ENCODE results near the gene MRPL41.

The MRPL41 gene

DNA sequence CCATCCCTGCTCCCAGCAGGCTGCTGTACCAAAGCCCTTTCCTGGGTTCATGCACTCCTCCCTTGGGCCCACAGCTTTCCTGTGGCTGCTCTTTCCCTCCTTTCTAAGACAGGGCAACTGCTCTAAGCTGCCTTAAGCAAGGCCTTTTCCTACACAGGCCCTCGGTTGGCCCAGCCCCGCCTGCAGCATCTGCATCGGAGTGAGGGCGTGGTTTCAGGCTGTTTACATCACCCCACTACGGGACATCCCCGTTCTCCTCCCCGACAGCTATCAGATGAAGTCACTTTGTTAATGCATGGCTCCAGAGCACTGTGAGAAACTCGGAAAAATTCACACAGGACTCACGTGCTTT lies 23.7 kb downstream of the MRPL41 start:
- no peak for DNase-seq (ENCODE audit: extremely low read depth, low read depth)
- H3K4me3 ChIP-seq (replicated peaks; ENCODE audit: low read depth, low read length) = no peak overlapping the region
- TF ChIP-seq, protein P1, sequence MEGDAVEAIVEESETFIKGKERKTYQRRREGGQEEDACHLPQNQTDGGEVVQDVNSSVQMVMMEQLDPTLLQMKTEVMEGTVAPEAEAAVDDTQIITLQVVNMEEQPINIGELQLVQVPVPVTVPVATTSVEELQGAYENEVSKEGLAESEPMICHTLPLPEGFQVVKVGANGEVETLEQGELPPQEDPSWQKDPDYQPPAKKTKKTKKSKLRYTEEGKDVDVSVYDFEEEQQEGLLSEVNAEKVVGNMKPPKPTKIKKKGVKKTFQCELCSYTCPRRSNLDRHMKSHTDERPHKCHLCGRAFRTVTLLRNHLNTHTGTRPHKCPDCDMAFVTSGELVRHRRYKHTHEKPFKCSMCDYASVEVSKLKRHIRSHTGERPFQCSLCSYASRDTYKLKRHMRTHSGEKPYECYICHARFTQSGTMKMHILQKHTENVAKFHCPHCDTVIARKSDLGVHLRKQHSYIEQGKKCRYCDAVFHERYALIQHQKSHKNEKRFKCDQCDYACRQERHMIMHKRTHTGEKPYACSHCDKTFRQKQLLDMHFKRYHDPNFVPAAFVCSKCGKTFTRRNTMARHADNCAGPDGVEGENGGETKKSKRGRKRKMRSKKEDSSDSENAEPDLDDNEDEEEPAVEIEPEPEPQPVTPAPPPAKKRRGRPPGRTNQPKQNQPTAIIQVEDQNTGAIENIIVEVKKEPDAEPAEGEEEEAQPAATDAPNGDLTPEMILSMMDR (IDR thresholded peaks at IDR 0.05; ENCODE audit: low read depth, low read length, missing control alignments) = no peak

GRCh38 chr9:137575716-137576411 lies 24.2 kb downstream of the MRPL41 start:
- TF ChIP-seq, protein P1 (IDR thresholded peaks at IDR 0.05; ENCODE audit: low read depth, low read length, missing control alignments) = no peak
- H3K4me3 ChIP-seq (replicated peaks; ENCODE audit: low read depth, low read length) = no peak overlapping the region
- no peak for DNase-seq (ENCODE audit: extremely low read depth, low read depth)

- TF ChIP-seq, protein P1 (IDR thresholded peaks at IDR 0.05; ENCODE audit: low read depth, low read length, missing control alignments) = peak; percentile 90
- peak; percentile 57 for DNase-seq (ENCODE audit: extremely low read depth, low read depth)
Measured at GRCh38 chr9:137578518-137579258, 27.0 kb downstream of the MRPL41 start, which contains the start of gene DPH7. Gene DPH7, minus strand, starts transcription at chr9:137578925. Its CDS starts 148 bp downstream, at chr9:137578777.

GRCh38 chr9:137579259-137579604 lies 27.6 kb downstream of the MRPL41 start:
- H3K4me3 ChIP-seq (replicated peaks; ENCODE audit: low read depth, low read length) = peak overlapping the region; percentile 84
- DNase-seq (ENCODE audit: extremely low read depth, low read depth) = no peak
- TF ChIP-seq, protein P1 (IDR thresholded peaks at IDR 0.05; ENCODE audit: low read depth, low read length, missing control alignments) = no peak

More at GRCh38 chr9:137578518-137579258, 27.0 kb downstream of the MRPL41 start, which contains the start of gene DPH7:
- peak within 1 kb of the TSS; percentile 84 for H3K4me3 ChIP-seq (replicated peaks; ENCODE audit: low read depth, low read length)

DNA sequence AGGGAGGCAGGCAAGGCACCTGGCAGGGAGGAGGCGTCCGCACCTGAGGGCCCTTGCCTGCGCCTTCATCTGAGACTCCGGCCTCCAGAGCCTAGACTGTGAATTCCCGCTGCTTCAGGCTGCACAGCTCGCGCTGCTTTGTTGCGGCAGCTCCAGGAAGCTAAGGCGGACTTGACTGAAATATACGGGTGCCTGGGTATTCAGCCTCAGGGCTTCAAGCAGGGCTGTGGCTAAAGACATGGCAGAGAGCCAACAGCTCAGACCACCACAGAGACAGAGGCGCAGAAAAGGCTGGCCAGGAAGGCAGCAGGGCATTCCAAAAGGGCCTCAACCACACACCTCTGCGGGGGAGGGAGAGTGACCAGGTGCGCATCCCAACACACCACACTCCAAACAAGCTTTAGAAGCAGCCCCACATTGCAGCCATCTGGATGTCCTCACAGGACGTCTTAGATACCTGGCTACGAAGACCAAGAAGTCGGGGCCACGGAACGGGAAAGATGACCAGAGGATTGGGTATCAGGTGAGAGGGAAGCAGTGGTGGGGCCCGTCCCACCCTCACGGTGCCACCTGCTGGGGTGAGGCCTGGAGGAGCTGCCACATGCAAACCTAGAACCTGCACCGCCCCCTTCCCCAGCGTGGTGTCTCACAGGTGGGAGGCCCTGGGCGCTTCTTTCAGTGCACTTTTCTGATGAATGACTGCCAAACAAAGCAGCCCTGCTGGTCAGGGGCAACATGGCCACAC lies 28.7 kb downstream of the MRPL41 start:
- no peak overlapping the region for H3K4me3 ChIP-seq (replicated peaks; ENCODE audit: low read depth, low read length)
- TF ChIP-seq, protein P1 (IDR thresholded peaks at IDR 0.05; ENCODE audit: low read depth, low read length, missing control alignments) = no peak
- DNase-seq (ENCODE audit: extremely low read depth, low read depth) = no peak

- TF ChIP-seq, protein P1 (IDR thresholded peaks at IDR 0.05; ENCODE audit: low read depth, low read length, missing control alignments) = no peak
- no peak for DNase-seq (ENCODE audit: extremely low read depth, low read depth)
- no peak overlapping the region for H3K4me3 ChIP-seq (replicated peaks; ENCODE audit: low read depth, low read length)
Measured at GRCh38 chr9:137580954-137581322, 29.3 kb downstream of the MRPL41 start.

Measured in HFF-Myc (cell line).